Adrenal gland (tissue), 12 donors: ENCODE data around the gene SLAMF8. TPM values are rescaled to one million over a fixed set of nuclear protein-coding genes. Genes with fewer than 3 reads are reported as not detected.

Experiments used
- DNase-seq, 7 donors: peaks; one replicate each; pipeline ENCODE4 v3.0.0-alpha.2; 2019 to 2020
- H3K27ac ChIP-seq, 5 donors: fragments of 200-600 bp; sonication (generic) in 4 of 5; 1 replicate in 3 of 5; 2 replicates in 2 of 5; pipeline versions ENCODE4 v1.5.1 to v1.8.0; 2016 to 2020; ENCODE audit warnings: mild to moderate bottlenecking in 1 of 5
- H3K27me3 ChIP-seq: fragments of 200-600 bp; 2 replicates; pipeline ENCODE4 v1.8.0; 2021
- H3K36me3 ChIP-seq, 2 donors: fragments of 200-600 bp; replicated peaks in 1 of 2; 1 replicate in 1 of 2; 2 replicates in 1 of 2; pipeline versions ENCODE4 v1.5.1 to v1.8.0; 2018 to 2022
- H3K4me1 ChIP-seq, 2 donors: fragments of 200-600 bp; replicated peaks in 1 of 2; 1 replicate in 1 of 2; 2 replicates in 1 of 2; pipeline versions ENCODE4 v1.5.1 to v1.8.0; 2018 to 2021
- H3K4me3 ChIP-seq, 4 donors: fragments of 200-600 bp; sonication (generic) in 3 of 4; one replicate each; pipeline ENCODE4 v1.5.1; 2016 to 2018
- H3K9me3 ChIP-seq, 3 donors: fragments of 200-600 bp; sonication (generic) in 1 of 3; replicated peaks in 1 of 3; 1 replicate in 2 of 3; 2 replicates in 1 of 3; pipeline versions ENCODE4 v1.5.1 to v1.8.0; 2016 to 2021
- CTCF ChIP-seq, 6 experiments: fragments of 450-650 bp in 4 of 6; fragments of 200-600 bp in 2 of 6; sonication (generic) in 1 of 6; IDR thresholded peaks; 1 replicate in 5 of 6; 2 replicates in 1 of 6; pipeline versions ENCODE4 v1.5.1 to v1.8.0; 2016 to 2021; ENCODE audit warnings: antibody characterized with exemption in 6 of 6, mild to moderate bottlenecking in 2 of 6, moderate library complexity in 1 of 6
- POLR2A ChIP-seq, 2 donors: fragments of 450-650 bp; IDR thresholded peaks; one replicate each; pipeline ENCODE4 v1.6.1; 2017; ENCODE audit warnings: antibody characterized with exemption in 2 of 2, mild to moderate bottlenecking in 2 of 2, moderate library complexity in 1 of 2
- WGBS, 4 donors: extraction: QIAGEN DNeasy Blood & Tissue Kit in 2 of 4; methylation state at CpG; one replicate each; pipeline versions ENCODE4 v1.1.5 to v1.1.7; 2013 to 2017; 5-methylcytosine and 5-hydroxymethylcytosine counted together
- intact Hi-C, 2 donors: fragments of 100-400 bp; cut with DNase I; formaldehyde crosslinking; loops; one replicate each; pipeline versions ENCODE4 v1.14.1 to v1.15.0; 2022 to 2023
- polyA plus RNA-seq, 3 donors: library from polyadenylated mRNA; stranded (reverse); fragments of 200-250 nt in 2 of 3; fragments of 350-450 nt in 1 of 3; fragmentation: Illumina TruSeq in 1 of 3; extraction: RNeasy Lipid Tissue Mini Kit (QIAGEN cat#74804) in 1 of 3; gene quantifications; one replicate each; pipeline ENCODE4 v1.2.3, GENCODE V29; 2013 to 2014
- total RNA-seq, 9 donors: library from RNA; depleted of rRNA in 4 of 9; stranded (reverse); fragments of >200 nt in 4 of 9; fragments of 120-200 nt in 1 of 9; fragmentation: NEBNext Ultra II Directional in 1 of 9; extraction: Animal tissue kit (Norgen Biotek cat#: 25700) in 1 of 9; gene quantifications; one replicate each; pipeline versions ENCODE4 v1.1.0 to v1.2.4, GENCODE V29; 2013 to 2023
- donor health status: healthy with polysubstance abuse.
- donor health status: Bipolar disorder and iron deficiency.
- donor health status: DM: yes; HTN: yes; CAD: no.
- donor health status: DM: no; HTN: no; CAD: no.
- donor health status: DM: no; HTN: no; CAD: no.
- donor health status: DM: yes; HTN: yes; CAD: no.

Gene SLAMF8
- total and polyA plus RNA-seq, 12 donors: 0.55 to 24.2 (median 9.0) TPM

GRCh38 chr1:159802111-159802510, 24.6 kb upstream of the SLAMF8 start, which contains the start of gene FCRL6:
Gene FCRL6, plus strand, starts transcription at chr1:159802360. Its CDS starts 65 bp downstream, at chr1:159802425.
- peaks cover 13 to 20% of the 10 kb centered on the region in 2 donors for H3K4me1 ChIP-seq

GRCh38 chr1:159803956-159804689, 22.6 kb upstream of the SLAMF8 start:
- Histone ChIP-seq H3K4me3 (no peak overlapping the region), H3K36me3 (no peaks in the 10 kb centered on the region), H3K4me1 (peaks cover 13 to 20% of the 10 kb centered on the region in 2 donors), H3K27ac (peak overlapping the region in 4 of 5 donors; percentile 71 to 82 (median 76)), H3K27me3 (no peaks in the 10 kb centered on the region), H3K9me3 (no peaks in the 10 kb centered on the region)
- intact Hi-C loops: no loop called here
- no peak for DNase-seq
- TF ChIP-seq CTCF (IDR thresholded peaks at IDR 0.05) (no peak), POLR2A (IDR thresholded peaks at IDR 0.05) (no peak)
- 60 to 74% (median 72%) methylated on average over 7 of the region's 7 CpGs for WGBS, 4 donors

More at GRCh38 chr1:159802111-159802510, 24.6 kb upstream of the SLAMF8 start, which contains the start of gene FCRL6:
- DNase-seq: no peak
- no peak within 1 kb of the TSS for H3K4me3 ChIP-seq
- H3K27me3 ChIP-seq: no peaks in the 10 kb centered on the region
- no peaks in the 10 kb centered on the region for H3K9me3 ChIP-seq
- no peak within 1 kb of the TSS for H3K27ac ChIP-seq
- H3K36me3 ChIP-seq: no peaks in the 10 kb centered on the region
- intact Hi-C loops: no loop called here
- 79 to 90% (median 83%) methylated on average over 8 of the region's 8 CpGs for WGBS, 4 donors
- TF ChIP-seq POLR2A (IDR thresholded peaks at IDR 0.05) (no peak), CTCF (IDR thresholded peaks at IDR 0.05) (no peak)

GRCh38 chr1:159804924-159805323, 21.7 kb upstream of the SLAMF8 start:
- Histone ChIP-seq H3K36me3 (no peaks in the 10 kb centered on the region), H3K4me3 (no peak overlapping the region), H3K27ac (peak overlapping the region in 4 of 5 donors; percentile 62 to 82 (median 72)), H3K4me1 (peaks cover 13 to 20% of the 10 kb centered on the region in 2 donors), H3K9me3 (no peaks in the 10 kb centered on the region), H3K27me3 (no peaks in the 10 kb centered on the region)
- TF ChIP-seq CTCF (IDR thresholded peaks at IDR 0.05) (no peak), POLR2A (IDR thresholded peaks at IDR 0.05) (no peak)
- intact Hi-C loops: no loop called here
- WGBS, 4 donors: 15 to 25% (median 20%) methylated on average over 2 of the region's 2 CpGs
- DNase-seq: peak; percentile 61 to 86 (median 73)

DNA sequence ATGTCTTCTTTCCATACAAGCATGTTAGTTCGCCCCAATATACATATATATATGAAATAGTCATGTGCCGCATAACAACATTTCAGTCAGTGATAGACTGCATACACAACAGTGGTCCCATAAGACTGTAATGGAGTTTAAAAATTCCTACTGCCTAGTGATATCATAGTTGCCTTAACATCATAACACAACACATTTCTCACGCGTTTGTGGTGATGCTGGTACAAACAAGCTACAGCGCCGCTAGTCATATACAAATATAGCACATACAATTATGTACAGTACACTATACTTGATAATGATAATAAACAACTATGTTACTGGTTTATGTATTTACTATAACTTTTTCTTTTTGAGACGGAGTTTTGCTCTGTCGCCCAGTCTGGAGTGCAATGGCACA, 10.7 kb upstream of the SLAMF8 start:
- TF ChIP-seq CTCF (IDR thresholded peaks at IDR 0.05): no peak
- no peak for TF ChIP-seq POLR2A (IDR thresholded peaks at IDR 0.05)
- Histone ChIP-seq H3K4me3 (no peak overlapping the region), H3K4me1 (peaks cover 0 to 5% of the 10 kb centered on the region in 2 donors), H3K36me3 (no peaks in the 10 kb centered on the region), H3K27me3 (no peaks in the 10 kb centered on the region), H3K9me3 (no peaks in the 10 kb centered on the region), H3K27ac (no peak overlapping the region)
- DNase-seq: no peak
- 91 to 97% (median 94%) methylated on average over 8 of the region's 8 CpGs for WGBS, 4 donors
- intact Hi-C loops: no loop called here
